H1 (cell line): ENCODE measurements around the gene CGB5. TPM values are rescaled to one million over a fixed set of nuclear protein-coding genes. Genes with fewer than 3 reads are reported as not detected.

Experiments used
- CTCF ChIA-PET: fragments of 300-600 bp; sonication (Branson Sonifier 250); formaldehyde crosslinking; loops from one replicate; lab custom pipeline; 2021; ENCODE audit not compliant: partially characterized antibody; lab: Charles Lee
- POLR2A ChIA-PET: fragments of 300-600 bp; sonication (Branson Sonifier 250); formaldehyde crosslinking; loops from one replicate; lab custom pipeline; 2021; ENCODE audit warnings: inconsistent platforms; ENCODE audit not compliant: partially characterized antibody; lab: Charles Lee
- DNase-seq, 2 experiments: peaks; one replicate each; pipeline versions ENCODE4 v3.0.0 to v3.0.0-alpha.2; 2010 to 2022; ENCODE audit warnings: low spot score in 2 of 2, low read depth in 1 of 2, mixed read lengths in 1 of 2
- FAIRE-seq: peaks from 2 replicates; lab custom pipeline; 2011; peaks lifted over from hg19 to GRCh38; lab: Jason Lieb, UNC
- H2AFZ ChIP-seq: 2 replicates; pipeline ENCODE4 v1.8.1; 2012; ENCODE audit warnings: low read length, inconsistent platforms
- H2AK5ac ChIP-seq: 2 replicates; pipeline ENCODE4 v1.6.1; 2013; ENCODE audit warnings: low read depth, low read length
- H2BK120ac ChIP-seq: replicated peaks from 2 replicates; pipeline ENCODE3; 2013; ENCODE audit warnings: low read depth, low read length, inconsistent platforms
- H2BK12ac ChIP-seq: 2 replicates; pipeline ENCODE4 v1.6.1; 2013; ENCODE audit warnings: low read depth, low read length
- H2BK15ac ChIP-seq: 2 replicates; pipeline ENCODE4 v1.6.1; 2013; ENCODE audit warnings: low read length
- H2BK20ac ChIP-seq: 2 replicates; pipeline ENCODE4 v1.6.1; 2013; ENCODE audit warnings: low read length
- H2BK5ac ChIP-seq: 2 replicates; pipeline ENCODE4 v1.6.1; 2013; ENCODE audit warnings: low read depth, low read length
- H3K14ac ChIP-seq: 2 replicates; pipeline ENCODE4 v1.6.1; 2013; ENCODE audit warnings: inconsistent platforms; ENCODE audit not compliant: insufficient read length
- H3K18ac ChIP-seq: 2 replicates; pipeline ENCODE4 v1.6.1; 2013; ENCODE audit warnings: low read length; ENCODE audit errors: extremely low read depth
- H3K23ac ChIP-seq: 2 replicates; pipeline ENCODE4 v1.6.1; 2013; ENCODE audit warnings: inconsistent platforms; ENCODE audit not compliant: insufficient read length
- H3K23me2 ChIP-seq: 2 replicates; pipeline ENCODE4 v1.6.1; 2013; ENCODE audit warnings: low read depth, low read length
- H3K27ac ChIP-seq: 2 replicates; pipeline ENCODE4 v1.6.1; 2011; ENCODE audit warnings: low read depth, low read length, inconsistent platforms
- H3K27me3 ChIP-seq, 4 experiments: replicated peaks in 1 of 4; 1 replicate in 1 of 4; 2 replicates in 3 of 4; pipeline versions ENCODE4 v1.6.1 to v1.8.1; 2011 to 2013; ENCODE audit warnings: low read length in 3 of 4, mild to moderate bottlenecking in 3 of 4, inconsistent platforms in 2 of 4, mixed read lengths in 2 of 4, moderate library complexity in 1 of 4; ENCODE audit not compliant: control insufficient read depth in 3 of 4, insufficient read depth in 3 of 4; ENCODE audit errors: extremely low read depth in 1 of 4
- H3K36me3 ChIP-seq, 4 experiments: 2 replicates each; pipeline versions ENCODE4 v1.6.1 to v1.8.1; 2011 to 2013; ENCODE audit warnings: mild to moderate bottlenecking in 4 of 4, low read length in 3 of 4, moderate library complexity in 2 of 4, control low read depth in 1 of 4, inconsistent platforms in 1 of 4; ENCODE audit not compliant: insufficient read depth in 4 of 4, control insufficient read depth in 2 of 4
- H3K4ac ChIP-seq: replicated peaks from 2 replicates; pipeline ENCODE3; 2013; ENCODE audit warnings: low read length, low read depth, mixed read lengths, inconsistent platforms; ENCODE audit not compliant: insufficient read length
- H3K4me1 ChIP-seq, 4 experiments: replicated peaks in 1 of 4; 1 replicate in 1 of 4; 2 replicates in 3 of 4; pipeline versions ENCODE4 v1.6.1 to v1.8.1; 2011 to 2013; ENCODE audit warnings: low read length in 3 of 4, inconsistent platforms in 2 of 4, mixed read lengths in 1 of 4; ENCODE audit not compliant: insufficient read depth in 4 of 4, control insufficient read depth in 3 of 4
- H3K4me2 ChIP-seq, 2 experiments: 2 replicates each; pipeline versions ENCODE4 v1.6.1 to v1.8.1; 2011 to 2013; ENCODE audit warnings: low read depth in 2 of 2, low read length in 2 of 2, control low read depth in 1 of 2, inconsistent platforms in 1 of 2, mild to moderate bottlenecking in 1 of 2; ENCODE audit not compliant: insufficient read depth in 1 of 2
- H3K4me3 ChIP-seq, 4 experiments: fragments of 200-600, 300-600 bp in 1 of 4; sonication (generic), shearing (Covaris generic), sonication (Bioruptor Twin) in 1 of 4; 2 replicates each; pipeline versions ENCODE4 v1.5.1 to v1.8.1; 2011 to 2016; ENCODE audit warnings: low read length in 4 of 4, low read depth in 3 of 4, control low read depth in 2 of 4, inconsistent platforms in 2 of 4, mild to moderate bottlenecking in 2 of 4, mixed read lengths in 1 of 4, moderate library complexity in 1 of 4; ENCODE audit not compliant: insufficient read depth in 2 of 4; ENCODE audit errors: extremely low read depth in 1 of 4
- H3K56ac ChIP-seq: replicated peaks from 2 replicates; pipeline ENCODE3; 2013; ENCODE audit warnings: low read depth, mild to moderate bottlenecking, mixed read lengths, low read length, inconsistent platforms; ENCODE audit not compliant: insufficient read length
- H3K79me1 ChIP-seq: 2 replicates; pipeline ENCODE4 v1.6.1; 2013; ENCODE audit warnings: low read depth, low read length, control low read depth
- H3K79me2 ChIP-seq, 2 experiments: 2 replicates each; pipeline versions ENCODE4 v1.6.1 to v1.8.1; 2012 to 2013; ENCODE audit warnings: low read length in 2 of 2, mild to moderate bottlenecking in 2 of 2, inconsistent platforms in 1 of 2; ENCODE audit not compliant: insufficient read depth in 2 of 2, control insufficient read depth in 1 of 2
- H3K9ac ChIP-seq, 4 experiments: replicated peaks in 1 of 4; 1 replicate in 1 of 4; 2 replicates in 3 of 4; pipeline versions ENCODE4 v1.6.1 to v1.8.1; 2011 to 2013; ENCODE audit warnings: low read depth in 3 of 4, low read length in 3 of 4, control low read depth in 2 of 4, mild to moderate bottlenecking in 2 of 4, moderate library complexity in 2 of 4, inconsistent platforms in 1 of 4; ENCODE audit errors: extremely low read depth in 1 of 4
- H3K9me3 ChIP-seq, 2 experiments: 2 replicates each; pipeline versions ENCODE4 v1.6.1 to v1.8.1; 2012 to 2013; ENCODE audit warnings: mild to moderate bottlenecking in 2 of 2, moderate library complexity in 2 of 2, control low read depth in 1 of 2, inconsistent platforms in 1 of 2, low read depth in 1 of 2, low read length in 1 of 2, mixed read lengths in 1 of 2; ENCODE audit not compliant: insufficient read depth in 2 of 2
- H4K20me1 ChIP-seq, 2 experiments: replicated peaks in 1 of 2; 2 replicates each; pipeline versions ENCODE3 to v1.8.1; 2011 to 2013; ENCODE audit warnings: inconsistent platforms in 2 of 2, low read length in 2 of 2, mild to moderate bottlenecking in 1 of 2; ENCODE audit not compliant: insufficient read depth in 2 of 2, control insufficient read depth in 1 of 2
- H4K5ac ChIP-seq: 2 replicates; pipeline ENCODE4 v1.6.1; 2013; ENCODE audit warnings: low read length, low read depth, mixed read lengths, inconsistent platforms; ENCODE audit not compliant: insufficient read length
- H4K8ac ChIP-seq: 2 replicates; pipeline ENCODE4 v1.8.0; 2013; ENCODE audit warnings: mild to moderate bottlenecking, moderate library complexity, low read length, inconsistent platforms; ENCODE audit not compliant: insufficient read depth; ENCODE audit errors: extremely low read depth
- H4K91ac ChIP-seq: replicated peaks from 2 replicates; pipeline ENCODE3; 2013; ENCODE audit warnings: low read length, mixed read lengths, inconsistent platforms; ENCODE audit not compliant: insufficient read length
- CHD2 ChIP-seq: IDR thresholded peaks from 2 replicates; pipeline ENCODE4 v1.6.1; 2012; ENCODE audit warnings: low read length, improper control_type of control experiment
- EP300 ChIP-seq, 2 experiments: IDR thresholded peaks; 1 replicate in 1 of 2; 2 replicates in 1 of 2; pipeline ENCODE4 v1.6.1; 2011 to 2012; ENCODE audit warnings: low read depth in 2 of 2, low read length in 2 of 2, mild to moderate bottlenecking in 2 of 2, borderline replicate concordance in 1 of 2, inconsistent platforms in 1 of 2, moderate library complexity in 1 of 2
- GTF2F1 ChIP-seq: IDR thresholded peaks from 2 replicates; pipeline ENCODE4 v1.6.1; 2012; ENCODE audit warnings: low read depth, low read length, improper control_type of control experiment, borderline replicate concordance
- HDAC6 ChIP-seq: IDR thresholded peaks from one replicate; pipeline ENCODE4 v1.7.1; 2012; ENCODE audit warnings: low read depth, mild to moderate bottlenecking, inconsistent platforms, low read length, moderate library complexity
- KDM4A ChIP-seq: IDR thresholded peaks from one replicate; pipeline ENCODE4 v1.7.1; 2012; ENCODE audit warnings: low read depth, mild to moderate bottlenecking, moderate library complexity, low read length, inconsistent platforms; ENCODE audit not compliant: severe bottlenecking
- NRF1 ChIP-seq: IDR thresholded peaks from 2 replicates; pipeline ENCODE4 v1.6.1; 2011; ENCODE audit warnings: mild to moderate bottlenecking, low read depth, low read length, improper control_type of control experiment
- USF2 ChIP-seq: IDR thresholded peaks from 2 replicates; pipeline ENCODE4 v1.6.1; 2011; ENCODE audit warnings: low read length, improper control_type of control experiment
- WGBS, 2 experiments: shearing (Covaris generic) in 1 of 2; methylation state at CpG; one replicate each; pipeline versions ENCODE4 v1.1.6 to v1.1.7; 2013 to 2015; ENCODE audit warnings: low lambda C conversion rate in 2 of 2, mixed read lengths in 2 of 2, inconsistent platforms in 1 of 2, low coverage in 1 of 2, missing lambda C conversion rate in 1 of 2; ENCODE audit not compliant: insufficient replicate concordance in 2 of 2, insufficient coverage in 1 of 2, insufficient read length in 1 of 2; ENCODE audit errors: extremely low coverage in 1 of 2, missing lambda C conversion rate in 1 of 2; 5-methylcytosine and 5-hydroxymethylcytosine counted together
- polyA plus RNA-seq, 7 experiments: library from polyadenylated mRNA; depleted of rRNA in 3 of 7; stranded (reverse) in 5 of 7; unstranded in 2 of 7; fragments of >200 nt in 5 of 7; fragments of 200-250 nt in 2 of 7; gene quantifications; 1 replicate in 5 of 7; 2 replicates in 1 of 7; 4 replicates in 1 of 7; pipeline versions ENCODE4 v1.2.1 to v1.2.3, GENCODE V29; 2011 to 2013; ENCODE audit warnings: missing spikeins in 2 of 7, mixed read lengths in 2 of 7
- total RNA-seq: library from RNA; stranded (reverse); fragmentation: NEBNext Ultra II Directional; extraction: Animal tissue kit (Norgen Biotek cat#: 25700); gene quantifications from 2 replicates; pipeline ENCODE4 v1.2.1, GENCODE V29; 2021
- TF ChIP-seq, protein P1 (sequence below), 3 experiments: IDR thresholded peaks; 1 replicate in 2 of 3; 2 replicates in 1 of 3; pipeline versions ENCODE4 v1.5.1 to v1.6.1; 2011; ENCODE audit warnings: low read length in 3 of 3, mild to moderate bottlenecking in 3 of 3, inconsistent platforms in 2 of 3, low read depth in 1 of 3, moderate library complexity in 1 of 3; ENCODE audit not compliant: insufficient read depth in 1 of 3; ENCODE audit errors: control extremely low read depth in 1 of 3

CGB5 gene
- total and polyA plus RNA-seq, 2 of the 8 experiments (the other 6 are each of a cell fraction or from before 2014, with no cell fraction given): 0.63 to 0.68 TPM

DNA sequence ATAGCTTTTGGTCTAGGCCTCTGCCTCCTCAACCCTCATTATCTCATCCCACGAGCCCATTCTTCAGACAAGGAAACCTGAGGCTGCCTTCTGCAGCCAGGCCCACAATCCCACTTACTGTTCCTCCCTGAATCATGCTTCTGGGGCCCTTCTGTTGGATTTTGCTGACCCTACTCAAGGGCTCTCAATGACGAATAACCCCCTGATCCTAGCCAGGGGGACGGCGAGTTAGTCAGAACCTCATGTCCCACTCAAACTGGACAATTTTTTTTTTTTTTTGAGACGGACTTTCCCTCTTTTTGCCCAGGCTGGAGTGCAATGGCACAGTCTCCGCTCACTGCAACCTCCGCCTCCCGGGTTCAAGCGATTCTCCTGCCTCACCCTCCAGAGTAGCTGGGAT, 21.5 kb upstream of the CGB5 start:
- Histone ChIP-seq H3K4me2 (no peak overlapping the region), H3K4me1 (peaks cover 0 to 17% (median 8%) of the 10 kb centered on the region in 4 experiments; a peak in 5 of 7 replicates), H2BK15ac (no peak overlapping the region), H3K23ac (no peak overlapping the region), H3K56ac (no peak overlapping the region), H2BK20ac (no peak overlapping the region), H3K14ac (no peak overlapping the region), H3K79me1 (no peaks in the 10 kb centered on the region), H3K4me3 (no peak overlapping the region), H3K9ac (no peak overlapping the region), H2AFZ (no peak overlapping the region), H3K23me2 (peaks cover 6% of the 10 kb centered on the region; the same call in 1 of the 2 replicates), H3K18ac (no peak overlapping the region), H4K91ac (no peak overlapping the region), H3K4ac (no peak overlapping the region), H3K79me2 (no peaks in the 10 kb centered on the region), H4K20me1 (no peaks in the 10 kb centered on the region), H3K27me3 (peaks cover 0 to 15% (median 12%) of the 10 kb centered on the region in 4 experiments; a peak in 6 of 7 replicates), H3K36me3 (no peaks in the 10 kb centered on the region), H3K9me3 (no peaks in the 10 kb centered on the region), H2BK5ac (no peak overlapping the region), H2AK5ac (no peak overlapping the region), H2BK120ac (no peak overlapping the region), H3K27ac (no peak overlapping the region), H4K8ac (no peak overlapping the region), H2BK12ac (no peak overlapping the region), H4K5ac (no peak overlapping the region)
- FAIRE-seq (no peak), DNase-seq (no peak)
- POLR2A ChIA-PET: interaction anchor here (0.8 to 1.2 kb wide), 2 partner anchors 13 to 58 kb away, joined by 3 read pairs; no protein-coding TSS in a partner anchor
- WGBS, 2 experiments: 81% methylated on average over 9 of the region's 9 CpGs; no CpG with 5 or more reads in 1 of the 2 experiments
- CTCF ChIA-PET: interaction anchor here (0.9 to 8.1 kb wide), 5 partner anchors 10 to 52 kb away, joined by 3 to 46 read pairs (median 4); partner anchors contain the start of genes CGB2 and CGB7
- TF ChIP-seq NRF1 (no peak), CHD2 (no peak), USF2 (no peak), GTF2F1 (no peak), KDM4A (no peak), EP300 (IDR thresholded peaks at IDR 0.05; ENCODE audit: borderline replicate concordance in 1 of 2, low read depth in 2 of 2, low read length in 2 of 2) (no peak), HDAC6 (no peak)
- TF ChIP-seq, protein P1, sequence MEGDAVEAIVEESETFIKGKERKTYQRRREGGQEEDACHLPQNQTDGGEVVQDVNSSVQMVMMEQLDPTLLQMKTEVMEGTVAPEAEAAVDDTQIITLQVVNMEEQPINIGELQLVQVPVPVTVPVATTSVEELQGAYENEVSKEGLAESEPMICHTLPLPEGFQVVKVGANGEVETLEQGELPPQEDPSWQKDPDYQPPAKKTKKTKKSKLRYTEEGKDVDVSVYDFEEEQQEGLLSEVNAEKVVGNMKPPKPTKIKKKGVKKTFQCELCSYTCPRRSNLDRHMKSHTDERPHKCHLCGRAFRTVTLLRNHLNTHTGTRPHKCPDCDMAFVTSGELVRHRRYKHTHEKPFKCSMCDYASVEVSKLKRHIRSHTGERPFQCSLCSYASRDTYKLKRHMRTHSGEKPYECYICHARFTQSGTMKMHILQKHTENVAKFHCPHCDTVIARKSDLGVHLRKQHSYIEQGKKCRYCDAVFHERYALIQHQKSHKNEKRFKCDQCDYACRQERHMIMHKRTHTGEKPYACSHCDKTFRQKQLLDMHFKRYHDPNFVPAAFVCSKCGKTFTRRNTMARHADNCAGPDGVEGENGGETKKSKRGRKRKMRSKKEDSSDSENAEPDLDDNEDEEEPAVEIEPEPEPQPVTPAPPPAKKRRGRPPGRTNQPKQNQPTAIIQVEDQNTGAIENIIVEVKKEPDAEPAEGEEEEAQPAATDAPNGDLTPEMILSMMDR (IDR thresholded peaks at IDR 0.05; ENCODE audit: control extremely low read depth in 1 of 3, insufficient read depth in 1 of 3, low read depth in 1 of 3, low read length in 3 of 3): no peak
